Activated T-cell treated with anti-CD3 and anti-CD28 coated beads for 1 hour (primary cell): Measurements from ENCODE around the gene SCNN1A.

Source experiments
- DNase-seq: peaks from one replicate; pipeline ENCODE4 v3.0.0-alpha.2; 2020; ENCODE audit warnings: low read depth

Gene SCNN1A

DNA sequence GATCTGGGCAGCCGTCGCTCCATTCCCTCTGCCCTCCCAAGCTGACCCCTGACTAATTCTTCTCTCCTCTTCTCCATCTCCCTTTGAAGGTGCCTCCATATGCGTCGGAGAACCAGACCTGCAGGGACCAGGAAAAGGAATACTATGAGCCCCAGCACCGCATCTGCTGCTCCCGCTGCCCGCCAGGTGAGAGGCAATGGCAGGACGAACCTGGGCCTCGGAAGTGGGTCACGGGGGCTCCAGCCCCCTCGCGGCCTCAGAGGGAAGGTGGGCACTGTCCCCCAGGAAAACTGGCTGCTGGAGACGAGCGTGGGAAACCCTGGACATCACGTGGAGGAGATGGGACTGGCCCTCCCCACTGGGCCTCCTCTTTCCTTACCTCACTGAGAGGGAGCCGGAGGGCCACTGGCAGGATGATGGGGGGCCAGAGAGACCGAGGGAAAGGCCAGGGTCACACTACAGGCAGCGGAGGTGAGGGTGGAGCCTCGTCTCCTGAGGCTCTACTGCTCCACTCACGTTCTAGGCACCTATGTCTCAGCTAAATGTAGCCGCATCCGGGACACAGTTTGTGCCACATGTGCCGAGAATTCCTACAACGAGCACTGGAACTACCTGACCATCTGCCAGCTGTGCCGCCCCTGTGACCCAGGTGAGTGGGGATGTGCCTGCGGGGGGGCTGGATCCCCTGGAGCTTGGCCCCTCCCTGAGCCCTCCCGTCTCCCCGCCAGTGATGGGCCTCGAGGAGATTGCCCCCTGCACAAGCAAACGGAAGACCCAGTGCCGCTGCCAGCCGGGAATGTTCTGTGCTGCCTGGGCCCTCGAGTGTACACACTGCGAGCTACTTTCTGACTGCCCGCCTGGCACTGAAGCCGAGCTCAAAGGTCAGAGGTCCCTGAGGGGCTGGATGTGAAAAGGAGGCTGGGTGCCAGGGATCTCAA, 9.4 kb upstream of the SCNN1A start:
- DNase-seq: no peak

DNA sequence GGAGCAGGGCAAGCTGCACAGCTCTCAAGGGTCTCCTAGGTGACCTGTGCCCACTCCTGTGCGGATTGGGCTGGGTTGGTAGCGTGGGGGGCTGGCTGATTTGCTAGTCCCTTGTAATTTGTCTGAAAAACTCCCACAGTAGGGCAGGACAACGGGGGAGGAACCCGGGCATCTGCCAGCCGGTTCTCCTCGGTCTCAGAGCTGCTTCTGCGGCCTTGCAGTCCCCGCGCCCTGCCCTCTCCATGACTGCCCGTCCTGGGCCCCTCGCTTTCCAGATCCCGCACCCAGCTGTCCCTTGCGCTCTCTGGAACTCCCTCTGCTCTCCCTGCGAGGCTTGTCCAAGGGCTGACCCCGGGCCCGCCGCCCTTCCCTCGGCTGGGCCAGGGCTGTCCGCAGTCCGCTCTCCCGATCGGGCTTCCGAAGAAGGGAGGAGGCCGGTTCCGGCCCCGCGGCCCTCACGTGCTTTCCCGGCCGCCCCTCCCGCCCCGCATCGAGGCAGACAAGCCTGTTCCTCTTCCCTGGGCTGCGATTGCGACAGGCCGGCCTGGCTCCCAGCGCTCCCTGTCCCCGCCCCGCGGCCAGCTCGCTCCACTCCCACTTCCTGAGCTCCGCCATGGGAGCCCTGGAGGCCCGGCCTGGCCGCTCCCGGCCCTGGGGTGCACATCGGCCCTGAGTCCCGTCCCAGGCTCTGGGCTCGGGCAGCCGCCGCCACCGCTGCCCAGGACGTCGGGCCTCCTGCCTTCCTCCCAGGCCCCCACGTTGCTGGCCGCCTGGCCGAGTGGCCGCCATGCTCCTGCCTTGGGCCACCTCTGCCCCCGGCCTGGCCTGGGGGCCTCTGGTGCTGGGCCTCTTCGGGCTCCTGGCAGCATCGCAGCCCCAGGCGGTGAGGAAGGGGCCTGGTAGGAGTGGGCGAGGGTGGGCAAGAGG, 8.5 kb upstream of the SCNN1A start, which contains the start of gene LTBR:
Gene LTBR, plus strand, starts transcription at position 591 of the 927 bp plus-strand sequence. Its CDS starts 197 bp downstream, at position 788.
- no peak for DNase-seq

DNA sequence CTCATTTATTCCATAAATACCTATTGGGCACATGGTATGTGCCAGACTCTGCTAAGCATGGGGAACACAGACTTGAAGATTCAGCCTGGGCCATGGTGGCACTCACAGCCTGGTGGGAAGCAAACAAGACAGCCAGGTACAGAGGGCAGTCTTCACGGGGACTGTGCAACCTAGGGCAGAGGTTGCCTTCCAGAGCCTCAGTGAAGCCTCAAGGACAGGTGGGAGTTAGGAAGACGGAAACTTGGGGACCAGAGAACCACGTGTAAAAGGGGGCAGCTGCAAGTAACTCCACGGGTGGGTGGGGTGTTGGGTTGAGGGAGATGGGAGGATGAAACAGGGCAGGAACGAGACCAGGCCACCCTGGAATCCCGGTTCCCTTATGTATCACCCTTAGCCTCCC, 7.6 kb upstream of the SCNN1A start:
- no peak for DNase-seq

DNA sequence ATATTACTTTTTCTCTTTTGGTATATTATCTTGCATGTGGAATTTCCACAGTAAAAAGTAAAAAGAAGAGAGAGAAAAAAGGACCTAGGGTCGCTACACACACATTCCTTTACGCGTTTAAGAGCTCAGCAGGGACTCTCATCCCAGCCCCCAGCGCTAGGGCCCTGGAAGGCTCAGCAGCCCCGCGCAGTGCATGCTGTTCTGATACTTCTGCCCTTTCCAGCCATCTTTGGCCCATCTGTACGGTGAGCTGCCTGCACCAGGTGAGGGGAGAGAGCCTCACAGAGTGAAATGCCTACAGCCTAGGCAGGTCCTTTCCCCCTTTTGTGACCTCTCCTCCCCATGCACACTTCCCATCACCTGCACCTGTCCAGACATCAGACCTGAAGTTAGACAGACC, 7.0 kb upstream of the SCNN1A start:
- DNase-seq: no peak

DNA sequence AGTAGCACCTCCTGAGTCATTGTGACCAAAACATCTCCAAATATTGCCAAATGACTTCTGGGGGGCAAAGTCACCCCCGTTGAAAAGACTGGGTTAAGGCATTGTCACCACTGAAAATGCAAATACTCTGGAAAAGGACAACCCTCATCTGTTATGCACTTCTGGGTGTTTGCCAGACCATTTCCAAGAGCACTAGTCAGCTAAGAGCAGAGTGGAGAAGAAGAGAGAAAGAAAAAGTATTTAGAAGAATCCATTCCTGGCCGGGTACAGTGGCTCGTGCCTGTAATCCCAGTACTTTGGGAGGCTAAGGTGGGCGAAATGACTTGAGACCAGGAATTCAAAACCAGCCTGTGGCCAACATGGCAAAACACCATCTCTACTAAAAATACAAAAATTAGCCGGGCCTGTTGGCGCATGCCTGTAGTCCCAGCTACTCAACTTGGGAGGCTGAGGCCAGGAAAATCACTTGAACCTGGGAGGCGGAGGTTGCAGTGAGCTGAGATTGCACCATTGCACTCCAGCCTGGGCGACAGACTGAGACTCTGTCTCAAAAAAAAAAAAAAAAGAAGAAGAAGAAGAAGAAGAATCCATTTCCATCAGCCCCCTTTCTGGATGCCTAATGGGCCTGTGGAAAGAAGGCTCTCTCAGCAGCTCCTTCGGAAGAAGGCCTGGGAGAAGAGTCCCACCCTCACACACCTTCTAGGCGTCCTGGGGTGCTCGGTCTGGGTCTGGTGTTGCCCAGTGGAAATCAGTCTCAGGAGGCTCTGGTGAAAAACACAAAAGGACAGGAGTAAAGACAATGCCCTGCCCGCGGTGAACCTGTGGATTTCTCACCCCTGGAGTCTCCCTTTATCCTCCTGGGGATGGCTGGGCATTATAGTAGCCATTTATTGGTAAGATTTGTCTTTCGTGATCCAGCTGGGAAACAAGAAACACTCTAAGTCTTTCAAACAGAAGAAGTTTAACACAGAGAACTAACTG, 5.1 kb upstream of the SCNN1A start:
- DNase-seq: no peak

DNA sequence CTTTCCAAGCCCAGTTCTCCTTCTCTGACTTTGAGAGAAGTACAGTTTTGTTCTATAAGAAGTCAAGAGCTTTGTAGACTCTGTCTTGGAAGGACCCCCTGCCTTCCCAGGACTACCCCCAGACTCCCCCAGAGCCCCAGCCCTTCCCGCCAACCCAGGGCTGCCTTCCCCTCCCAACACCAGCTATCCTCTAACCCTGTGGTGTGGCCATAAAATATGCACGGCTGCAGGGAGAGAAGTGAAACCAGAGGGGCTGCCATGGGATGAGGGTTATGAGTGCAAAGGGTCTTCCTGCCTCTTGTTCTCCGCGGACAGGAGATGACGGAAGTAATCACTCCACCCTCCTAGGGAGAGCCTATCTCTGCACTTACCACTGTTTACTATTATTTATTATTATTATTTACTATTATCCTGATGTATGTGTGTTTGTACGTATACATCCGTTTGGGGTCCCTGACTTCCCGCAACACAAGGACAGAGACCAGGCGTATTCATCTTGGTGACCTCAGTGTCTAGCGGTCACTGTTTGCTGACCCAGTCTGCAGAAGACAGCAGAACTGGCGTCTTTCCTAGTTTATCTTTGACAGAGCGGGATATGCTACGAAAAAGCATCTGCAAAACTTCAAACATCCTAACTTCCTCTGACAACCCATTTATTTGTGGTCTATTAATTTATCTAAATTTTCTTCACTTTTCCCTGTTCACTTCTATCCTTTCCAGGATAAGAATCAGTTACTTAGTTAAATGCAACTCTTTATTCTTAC, 3.5 kb upstream of the SCNN1A start:
- DNase-seq: no peak

DNA sequence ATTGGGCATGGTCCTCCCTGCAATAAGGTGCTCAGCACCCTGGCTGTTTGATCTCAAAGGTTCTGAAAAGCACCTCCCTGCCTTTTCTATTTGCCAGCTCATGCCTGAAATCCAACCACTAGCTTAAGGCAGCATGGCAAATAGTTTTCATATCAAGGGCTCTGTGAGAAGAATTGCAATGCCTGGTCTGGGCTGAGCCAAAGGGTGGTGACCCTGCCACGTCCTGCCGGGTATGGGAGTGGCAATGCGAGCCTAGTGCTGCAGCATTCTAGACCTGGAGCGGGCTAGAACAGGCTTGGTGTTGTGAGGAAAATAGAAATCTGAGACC, 2.3 kb upstream of the SCNN1A start:
- no peak for DNase-seq

DNA sequence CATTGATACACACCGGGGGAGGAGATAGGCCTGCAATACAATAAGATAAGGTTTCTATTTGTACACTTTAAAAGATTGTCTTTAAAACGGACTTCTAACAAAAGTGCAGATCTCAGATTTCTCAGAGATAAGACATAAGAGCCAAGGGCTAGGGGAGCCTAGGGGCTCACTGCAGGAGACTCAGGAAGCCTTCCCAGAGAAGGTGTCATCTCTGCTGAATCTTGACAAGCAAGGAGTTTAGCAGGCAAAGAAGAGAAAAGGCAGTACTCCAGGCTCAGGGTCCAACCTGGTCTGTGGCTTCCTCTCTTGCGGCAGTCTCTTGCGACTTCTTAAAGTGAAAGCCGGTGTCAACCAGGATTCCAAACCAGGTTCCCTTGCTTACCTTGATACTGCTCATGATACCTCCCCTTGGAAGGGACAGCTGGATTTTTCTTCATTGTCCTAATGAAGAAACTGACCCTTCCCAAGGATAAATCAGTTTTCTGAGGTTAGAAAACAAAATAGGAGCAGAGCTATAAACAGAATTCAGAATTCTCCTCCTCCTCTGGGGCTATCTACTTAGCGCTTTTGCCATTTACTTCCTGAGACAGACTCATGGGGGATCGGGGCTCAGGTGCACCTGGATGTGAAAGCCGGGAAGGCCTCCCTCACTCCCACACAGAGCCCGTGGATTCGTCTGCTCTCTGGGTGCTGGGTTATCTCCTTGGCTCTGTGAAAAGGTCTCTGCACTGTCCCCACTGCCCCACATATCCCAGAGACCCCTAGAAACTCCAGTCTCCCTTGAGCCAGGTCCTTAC, 1.7 kb upstream of the SCNN1A start:
- DNase-seq: no peak

DNA sequence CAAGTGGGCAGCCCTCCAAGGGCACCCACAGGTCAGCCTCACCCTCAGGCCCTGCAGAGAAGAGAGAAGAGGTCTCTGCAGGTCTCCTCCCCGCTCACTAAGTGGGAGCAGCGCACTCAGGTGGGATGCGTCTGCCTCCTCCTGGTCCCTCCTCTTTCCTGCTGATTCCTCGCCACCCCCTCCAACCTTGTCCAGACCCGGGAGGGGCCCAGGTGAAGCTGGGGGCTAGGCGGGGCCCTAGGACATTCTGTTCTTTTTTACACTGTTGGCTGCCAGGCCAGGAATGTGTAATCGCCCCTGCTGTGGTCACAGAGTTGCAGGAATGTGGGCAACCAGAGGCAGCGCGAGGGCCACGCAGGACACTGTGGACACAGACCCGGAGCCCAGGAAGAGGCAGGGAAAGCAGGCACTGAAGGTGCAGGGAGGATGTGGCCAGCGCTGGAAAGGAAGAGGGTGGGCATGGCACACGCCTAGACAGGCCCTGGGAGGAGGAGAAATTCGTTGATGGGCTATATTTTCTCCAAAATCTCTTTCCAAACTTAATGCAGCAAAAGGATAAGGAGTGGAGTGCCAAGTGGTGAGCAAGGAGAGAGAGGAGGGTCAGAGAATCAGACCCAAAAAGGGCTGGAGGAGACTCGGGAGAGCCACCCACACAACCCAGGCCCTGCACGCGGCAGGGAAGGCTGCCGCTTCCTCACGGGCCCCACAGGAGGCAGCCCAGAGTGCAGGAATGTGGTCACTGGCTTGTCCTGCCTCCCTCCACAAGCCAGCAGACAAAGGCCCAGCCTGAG, 911 bp upstream of the SCNN1A start:
- no peak for DNase-seq

DNA sequence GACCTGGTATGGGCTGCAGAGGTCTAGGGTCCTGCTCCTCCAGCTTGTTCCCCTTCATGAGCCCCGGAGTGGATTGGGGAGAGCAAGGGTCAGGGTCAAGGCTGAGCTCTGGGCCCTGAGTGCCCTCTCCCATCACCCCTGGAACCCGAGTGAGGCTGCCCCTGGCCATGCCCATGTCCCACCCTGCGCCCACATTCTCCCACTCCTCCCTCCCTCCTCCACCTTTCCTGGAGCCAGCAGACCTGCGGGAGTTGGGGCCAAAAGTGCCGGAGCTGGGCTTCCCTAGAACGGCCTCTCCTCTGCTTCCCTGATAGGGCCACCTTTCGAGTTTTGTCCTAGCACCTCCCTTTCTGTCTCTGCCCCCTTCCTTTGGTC, 590 bp downstream of the SCNN1A start:
- no peak for DNase-seq

DNA sequence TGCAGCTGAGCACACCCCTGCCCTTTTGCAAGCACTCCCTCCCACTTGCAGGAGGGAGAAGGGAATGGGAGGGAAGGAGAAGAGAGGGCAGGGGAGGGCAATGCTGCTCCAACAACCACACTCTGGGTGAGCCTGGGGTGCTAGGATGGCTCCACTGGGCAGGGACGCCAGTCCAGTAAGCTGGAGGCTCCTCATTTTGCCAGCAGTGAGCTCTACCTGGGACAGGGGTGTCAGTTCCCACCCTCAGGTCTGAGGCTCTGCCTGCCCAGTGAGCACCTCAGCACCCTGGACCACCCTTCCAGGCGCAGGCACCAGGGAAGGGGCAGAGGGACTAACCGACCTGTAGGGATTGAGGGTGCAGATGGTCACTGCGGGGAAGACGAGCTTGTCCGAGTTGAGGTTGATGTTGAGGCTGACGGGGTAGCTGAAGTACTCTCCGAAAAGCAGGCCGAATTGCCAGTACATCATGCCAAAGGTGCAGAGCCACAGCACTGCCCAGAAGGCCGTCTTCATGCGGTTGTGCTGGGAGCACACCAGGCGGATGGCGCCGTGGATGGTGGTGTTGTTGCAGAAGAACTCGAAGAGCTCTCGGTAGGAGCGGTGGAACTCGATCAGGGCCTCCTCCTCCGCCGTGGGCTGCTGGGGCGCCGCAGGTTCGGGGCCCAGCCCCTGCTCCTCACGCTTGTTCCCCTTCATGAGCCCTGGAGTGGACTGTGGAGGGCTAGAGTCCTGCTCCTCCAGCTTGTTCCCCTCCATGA, 1.2 kb downstream of the SCNN1A start:
- no peak for DNase-seq

DNA sequence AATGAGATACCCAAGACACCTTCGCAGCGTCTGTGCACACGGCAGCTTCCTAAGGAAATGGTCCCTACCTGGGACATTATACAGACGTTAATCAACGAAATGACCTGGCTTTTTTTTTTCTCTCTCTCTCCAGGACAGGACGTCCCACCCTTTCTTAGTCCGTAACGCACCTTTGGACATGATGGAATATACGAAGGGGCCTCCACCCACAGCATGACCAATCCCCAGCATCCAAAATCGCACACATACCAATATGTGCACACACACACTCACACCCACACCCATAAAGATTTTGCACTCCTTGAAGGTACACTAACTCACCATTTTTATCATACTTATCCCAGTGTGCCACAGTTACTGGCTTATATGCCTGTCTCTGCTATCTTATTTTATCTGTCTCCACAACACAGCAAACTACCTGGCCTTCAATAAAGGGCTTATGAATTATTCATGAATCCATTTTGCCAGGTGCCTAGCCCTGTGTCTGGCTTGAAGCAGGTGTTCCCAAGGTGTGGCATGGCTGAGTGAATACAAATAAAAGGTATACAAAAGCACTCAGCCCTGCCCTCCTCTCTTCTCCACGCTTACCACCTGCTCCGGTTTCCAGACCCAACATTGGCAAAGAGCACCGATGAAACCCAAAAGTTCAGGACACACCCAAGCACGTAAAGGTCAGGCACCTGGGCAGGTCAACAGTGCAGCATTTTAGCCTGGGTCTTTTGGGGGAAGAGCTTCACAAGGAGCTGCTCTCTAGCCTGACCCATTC, 2.2 kb downstream of the SCNN1A start:
- no peak for DNase-seq

DNA sequence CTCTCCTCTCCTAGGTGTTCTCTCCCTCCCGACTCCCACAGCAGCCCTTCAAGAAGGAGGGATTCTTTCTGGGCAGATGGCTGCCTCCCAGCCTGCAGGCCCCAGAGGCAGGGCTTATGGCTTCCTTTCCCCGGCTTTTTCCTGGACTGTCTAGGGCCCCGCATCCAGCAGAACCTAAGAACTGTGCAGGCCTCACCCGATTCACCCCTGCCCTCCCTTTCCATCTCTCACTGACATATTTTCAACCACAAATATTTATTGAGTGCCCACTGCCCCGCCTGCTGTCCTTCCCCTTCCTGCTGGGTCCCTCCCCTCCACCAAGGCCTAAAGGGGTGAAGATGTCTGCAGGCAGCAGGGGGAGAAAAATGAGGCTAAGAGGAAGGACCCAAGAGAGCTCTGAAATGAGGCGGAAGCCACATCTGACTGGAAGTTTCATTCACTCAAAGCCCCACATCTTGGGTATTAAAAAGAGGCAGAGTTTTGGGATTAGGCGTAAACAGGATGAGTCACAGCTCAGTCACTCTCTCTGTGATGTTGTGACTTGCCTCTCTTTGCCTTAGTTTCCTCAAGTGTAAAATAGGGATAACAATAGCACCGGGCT, 2.9 kb downstream of the SCNN1A start:
- DNase-seq: no peak

DNA sequence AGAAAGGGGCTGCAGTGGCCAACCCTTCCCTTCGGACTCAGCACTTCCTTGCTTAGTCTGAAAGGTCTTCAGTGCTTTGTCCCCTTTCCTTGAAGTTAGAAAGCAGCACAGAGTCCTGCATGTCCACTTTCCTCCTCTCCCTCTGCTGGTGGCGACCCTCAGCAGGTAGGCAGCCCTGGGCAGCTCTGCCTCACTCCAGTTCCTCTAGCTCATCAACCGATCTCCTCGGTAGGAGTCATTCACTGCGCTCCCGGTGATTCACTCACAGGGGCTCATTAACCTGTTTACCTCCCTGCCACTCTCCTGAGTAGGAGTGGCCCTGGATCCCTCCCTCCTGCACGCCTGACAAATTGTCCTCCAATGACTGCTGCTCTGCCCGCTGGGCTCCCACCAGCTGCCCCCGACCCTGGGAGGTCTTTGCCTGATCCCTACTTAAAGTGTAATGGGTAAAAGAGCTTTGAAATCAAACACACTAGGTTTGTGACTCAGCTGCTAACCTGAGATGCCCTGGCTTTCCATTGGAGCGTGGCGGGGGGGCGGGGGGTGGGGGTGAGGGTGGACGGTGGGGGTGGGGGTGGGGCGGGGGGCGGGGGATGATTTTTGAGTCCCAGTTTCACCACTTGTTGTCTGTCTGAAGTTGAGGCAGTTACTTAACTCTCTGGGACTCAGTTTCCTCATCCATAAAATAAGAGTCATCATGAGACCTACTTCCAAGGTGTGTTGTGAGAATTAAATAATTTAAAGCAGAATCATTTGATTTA, 4.2 kb downstream of the SCNN1A start:
- DNase-seq: no peak

DNA sequence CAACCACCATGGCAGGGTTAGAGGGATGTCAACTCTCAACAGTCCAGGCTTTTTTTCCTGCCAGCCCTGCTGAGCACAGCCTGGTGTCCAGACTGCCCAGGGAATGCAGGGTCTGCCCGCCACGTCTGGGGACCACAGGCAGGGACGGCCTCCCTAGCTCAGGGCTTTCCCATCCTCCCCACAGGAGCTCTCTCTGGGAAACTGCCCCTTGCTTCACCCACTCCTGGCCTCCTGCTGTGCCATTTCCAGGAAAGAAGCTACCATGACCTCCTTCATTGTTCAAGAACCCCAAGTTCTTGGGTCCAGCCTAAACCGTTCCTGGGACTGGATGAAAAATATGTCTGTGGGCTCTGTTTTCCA, 4.8 kb downstream of the SCNN1A start:
- DNase-seq: no peak

DNA sequence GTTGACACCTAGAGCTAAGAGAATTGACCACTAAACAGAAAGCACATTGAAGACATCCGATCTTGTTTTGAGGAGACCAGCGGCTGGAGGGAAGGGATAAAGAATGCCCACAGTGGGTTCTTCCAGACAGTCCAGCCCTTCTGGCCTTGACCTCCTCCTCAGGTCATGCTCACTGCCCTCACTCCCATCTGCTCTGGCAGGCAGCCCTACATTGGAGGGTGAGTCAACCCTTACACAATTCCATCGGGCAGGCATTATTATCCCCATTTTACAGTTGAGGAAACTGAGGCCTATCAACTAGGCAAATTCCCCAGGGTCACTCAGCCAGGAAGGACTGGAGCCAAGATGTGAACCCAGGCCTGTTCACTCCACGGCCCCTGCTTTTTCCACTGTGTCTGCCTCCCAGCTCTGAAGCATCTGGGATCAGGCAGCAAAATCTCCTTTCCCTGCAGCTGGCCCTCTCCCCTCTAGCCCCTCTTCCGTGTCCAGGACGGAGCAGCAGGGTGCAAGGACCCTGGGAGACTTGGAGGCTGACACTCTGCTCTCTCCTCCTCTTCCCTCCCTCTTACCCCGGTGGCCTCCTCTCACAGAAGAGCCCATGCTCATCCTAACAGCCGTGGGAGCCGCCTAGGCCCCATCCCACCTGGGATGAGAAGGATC, 5.3 kb downstream of the SCNN1A start:
- no peak for DNase-seq
